H1 (cell line): Measurements from ENCODE around the gene SCARB1. TPM values are rescaled to one million over a fixed set of nuclear protein-coding genes. Genes with fewer than 3 reads are reported as not detected.

Source experiments
- RFX5 ChIP-seq: IDR thresholded peaks from 2 replicates; pipeline ENCODE4 v1.6.1; 2011; ENCODE audit warnings: low read depth, low read length, improper control_type of control experiment, borderline replicate concordance
- SP1 ChIP-seq: IDR thresholded peaks from 2 replicates; pipeline ENCODE4 v1.6.1; 2011; ENCODE audit warnings: low read depth, low read length
- polyA plus RNA-seq, 7 experiments: library from polyadenylated mRNA; depleted of rRNA in 3 of 7; stranded (reverse) in 5 of 7; unstranded in 2 of 7; fragments of >200 nt in 5 of 7; fragments of 200-250 nt in 2 of 7; gene quantifications; 1 replicate in 5 of 7; 2 replicates in 1 of 7; 4 replicates in 1 of 7; pipeline versions ENCODE4 v1.2.1 to v1.2.3, GENCODE V29; 2011 to 2013; ENCODE audit warnings: missing spikeins in 2 of 7, mixed read lengths in 2 of 7
- total RNA-seq: library from RNA; stranded (reverse); fragmentation: NEBNext Ultra II Directional; extraction: Animal tissue kit (Norgen Biotek cat#: 25700); gene quantifications from 2 replicates; pipeline ENCODE4 v1.2.1, GENCODE V29; 2021
- TF ChIP-seq, protein P1 (sequence below): fragments of 300-600 bp; sonication (generic); IDR thresholded peaks from 2 replicates; pipeline ENCODE4 v1.7.1; 2012; ENCODE audit warnings: low read length, moderate library complexity, mild to moderate bottlenecking, inconsistent platforms; ENCODE audit not compliant: insufficient replicate concordance
- TF ChIP-seq, protein P2 (sequence below): IDR thresholded peaks from 2 replicates; pipeline ENCODE4 v1.6.1; 2012; ENCODE audit warnings: inconsistent platforms

Gene SCARB1
- total and polyA plus RNA-seq, 2 of the 8 experiments (the other 6 are each of a cell fraction or from before 2014, with no cell fraction given): 45.3 to 57.1 TPM

DNA sequence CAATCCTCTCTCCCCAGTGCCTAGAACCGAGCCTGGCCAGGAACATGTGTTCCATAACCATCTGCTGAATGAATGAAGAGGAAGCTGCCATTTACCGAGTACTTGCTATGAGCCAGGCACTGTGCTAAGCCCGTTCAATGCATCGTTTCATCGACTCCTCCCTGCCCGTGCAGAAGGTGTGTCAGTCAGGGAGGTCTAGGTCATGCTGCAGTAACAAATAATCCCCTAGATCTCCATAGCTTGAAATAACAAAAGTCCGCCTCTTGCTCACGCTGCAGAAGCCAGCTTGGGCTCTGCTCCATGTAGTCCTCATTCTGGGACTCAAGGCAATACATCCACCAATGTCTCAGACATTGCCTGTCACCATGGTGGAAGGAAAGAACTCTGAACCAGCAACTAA, 101.3 kb downstream of the SCARB1 start (continued):
- TF ChIP-seq, protein P1, sequence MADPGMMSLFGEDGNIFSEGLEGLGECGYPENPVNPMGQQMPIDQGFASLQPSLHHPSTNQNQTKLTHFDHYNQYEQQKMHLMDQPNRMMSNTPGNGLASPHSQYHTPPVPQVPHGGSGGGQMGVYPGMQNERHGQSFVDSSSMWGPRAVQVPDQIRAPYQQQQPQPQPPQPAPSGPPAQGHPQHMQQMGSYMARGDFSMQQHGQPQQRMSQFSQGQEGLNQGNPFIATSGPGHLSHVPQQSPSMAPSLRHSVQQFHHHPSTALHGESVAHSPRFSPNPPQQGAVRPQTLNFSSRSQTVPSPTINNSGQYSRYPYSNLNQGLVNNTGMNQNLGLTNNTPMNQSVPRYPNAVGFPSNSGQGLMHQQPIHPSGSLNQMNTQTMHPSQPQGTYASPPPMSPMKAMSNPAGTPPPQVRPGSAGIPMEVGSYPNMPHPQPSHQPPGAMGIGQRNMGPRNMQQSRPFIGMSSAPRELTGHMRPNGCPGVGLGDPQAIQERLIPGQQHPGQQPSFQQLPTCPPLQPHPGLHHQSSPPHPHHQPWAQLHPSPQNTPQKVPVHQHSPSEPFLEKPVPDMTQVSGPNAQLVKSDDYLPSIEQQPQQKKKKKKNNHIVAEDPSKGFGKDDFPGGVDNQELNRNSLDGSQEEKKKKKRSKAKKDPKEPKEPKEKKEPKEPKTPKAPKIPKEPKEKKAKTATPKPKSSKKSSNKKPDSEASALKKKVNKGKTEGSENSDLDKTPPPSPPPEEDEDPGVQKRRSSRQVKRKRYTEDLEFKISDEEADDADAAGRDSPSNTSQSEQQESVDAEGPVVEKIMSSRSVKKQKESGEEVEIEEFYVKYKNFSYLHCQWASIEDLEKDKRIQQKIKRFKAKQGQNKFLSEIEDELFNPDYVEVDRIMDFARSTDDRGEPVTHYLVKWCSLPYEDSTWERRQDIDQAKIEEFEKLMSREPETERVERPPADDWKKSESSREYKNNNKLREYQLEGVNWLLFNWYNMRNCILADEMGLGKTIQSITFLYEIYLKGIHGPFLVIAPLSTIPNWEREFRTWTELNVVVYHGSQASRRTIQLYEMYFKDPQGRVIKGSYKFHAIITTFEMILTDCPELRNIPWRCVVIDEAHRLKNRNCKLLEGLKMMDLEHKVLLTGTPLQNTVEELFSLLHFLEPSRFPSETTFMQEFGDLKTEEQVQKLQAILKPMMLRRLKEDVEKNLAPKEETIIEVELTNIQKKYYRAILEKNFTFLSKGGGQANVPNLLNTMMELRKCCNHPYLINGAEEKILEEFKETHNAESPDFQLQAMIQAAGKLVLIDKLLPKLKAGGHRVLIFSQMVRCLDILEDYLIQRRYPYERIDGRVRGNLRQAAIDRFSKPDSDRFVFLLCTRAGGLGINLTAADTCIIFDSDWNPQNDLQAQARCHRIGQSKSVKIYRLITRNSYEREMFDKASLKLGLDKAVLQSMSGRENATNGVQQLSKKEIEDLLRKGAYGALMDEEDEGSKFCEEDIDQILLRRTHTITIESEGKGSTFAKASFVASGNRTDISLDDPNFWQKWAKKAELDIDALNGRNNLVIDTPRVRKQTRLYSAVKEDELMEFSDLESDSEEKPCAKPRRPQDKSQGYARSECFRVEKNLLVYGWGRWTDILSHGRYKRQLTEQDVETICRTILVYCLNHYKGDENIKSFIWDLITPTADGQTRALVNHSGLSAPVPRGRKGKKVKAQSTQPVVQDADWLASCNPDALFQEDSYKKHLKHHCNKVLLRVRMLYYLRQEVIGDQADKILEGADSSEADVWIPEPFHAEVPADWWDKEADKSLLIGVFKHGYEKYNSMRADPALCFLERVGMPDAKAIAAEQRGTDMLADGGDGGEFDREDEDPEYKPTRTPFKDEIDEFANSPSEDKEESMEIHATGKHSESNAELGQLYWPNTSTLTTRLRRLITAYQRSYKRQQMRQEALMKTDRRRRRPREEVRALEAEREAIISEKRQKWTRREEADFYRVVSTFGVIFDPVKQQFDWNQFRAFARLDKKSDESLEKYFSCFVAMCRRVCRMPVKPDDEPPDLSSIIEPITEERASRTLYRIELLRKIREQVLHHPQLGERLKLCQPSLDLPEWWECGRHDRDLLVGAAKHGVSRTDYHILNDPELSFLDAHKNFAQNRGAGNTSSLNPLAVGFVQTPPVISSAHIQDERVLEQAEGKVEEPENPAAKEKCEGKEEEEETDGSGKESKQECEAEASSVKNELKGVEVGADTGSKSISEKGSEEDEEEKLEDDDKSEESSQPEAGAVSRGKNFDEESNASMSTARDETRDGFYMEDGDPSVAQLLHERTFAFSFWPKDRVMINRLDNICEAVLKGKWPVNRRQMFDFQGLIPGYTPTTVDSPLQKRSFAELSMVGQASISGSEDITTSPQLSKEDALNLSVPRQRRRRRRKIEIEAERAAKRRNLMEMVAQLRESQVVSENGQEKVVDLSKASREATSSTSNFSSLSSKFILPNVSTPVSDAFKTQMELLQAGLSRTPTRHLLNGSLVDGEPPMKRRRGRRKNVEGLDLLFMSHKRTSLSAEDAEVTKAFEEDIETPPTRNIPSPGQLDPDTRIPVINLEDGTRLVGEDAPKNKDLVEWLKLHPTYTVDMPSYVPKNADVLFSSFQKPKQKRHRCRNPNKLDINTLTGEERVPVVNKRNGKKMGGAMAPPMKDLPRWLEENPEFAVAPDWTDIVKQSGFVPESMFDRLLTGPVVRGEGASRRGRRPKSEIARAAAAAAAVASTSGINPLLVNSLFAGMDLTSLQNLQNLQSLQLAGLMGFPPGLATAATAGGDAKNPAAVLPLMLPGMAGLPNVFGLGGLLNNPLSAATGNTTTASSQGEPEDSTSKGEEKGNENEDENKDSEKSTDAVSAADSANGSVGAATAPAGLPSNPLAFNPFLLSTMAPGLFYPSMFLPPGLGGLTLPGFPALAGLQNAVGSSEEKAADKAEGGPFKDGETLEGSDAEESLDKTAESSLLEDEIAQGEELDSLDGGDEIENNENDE: no peak
- TF ChIP-seq SP1 (no peak), RFX5 (no peak)
- TF ChIP-seq, protein P2, sequence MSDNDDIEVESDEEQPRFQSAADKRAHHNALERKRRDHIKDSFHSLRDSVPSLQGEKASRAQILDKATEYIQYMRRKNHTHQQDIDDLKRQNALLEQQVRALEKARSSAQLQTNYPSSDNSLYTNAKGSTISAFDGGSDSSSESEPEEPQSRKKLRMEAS: no peak
